Heart left ventricle (tissue), 16 donors: Measurements from ENCODE around the gene RFT1. TPM values are rescaled to one million over a fixed set of nuclear protein-coding genes. Genes with fewer than 3 reads are reported as not detected.

Source experiments
- ATAC-seq, 4 donors: fragments of 200-7000 bp; cut with Tn5 transposase; one replicate each; pipeline ENCODE4 v1.9.1; 2020 to 2022; ENCODE audit warnings: moderate library complexity in 4 of 4, mild to moderate bottlenecking in 3 of 4, moderate number of reproducible peaks in 1 of 4
- DNase-seq, 5 donors: peaks; one replicate each; pipeline ENCODE4 v3.0.0-alpha.2; 2020
- H3K27ac ChIP-seq, 12 donors: fragments of 200-600 bp; sonication (generic) in 4 of 12; one replicate each; pipeline versions ENCODE4 v1.5.0 to v1.8.0; 2016 to 2022; ENCODE audit warnings: mild to moderate bottlenecking in 2 of 12
- H3K27me3 ChIP-seq, 9 donors: fragments of 200-600 bp; sonication (generic) in 2 of 9; one replicate each; pipeline versions ENCODE4 v1.5.1 to v1.8.0; 2016 to 2022; ENCODE audit warnings: mild to moderate bottlenecking in 3 of 9
- H3K36me3 ChIP-seq, 9 donors: fragments of 200-600 bp; sonication (generic) in 2 of 9; one replicate each; pipeline versions ENCODE4 v1.5.0 to v1.8.0; 2018 to 2022; ENCODE audit warnings: mild to moderate bottlenecking in 2 of 9
- H3K4me1 ChIP-seq, 12 donors: fragments of 200-600 bp; sonication (generic) in 4 of 12; one replicate each; pipeline versions ENCODE4 v1.5.0 to v1.8.0; 2016 to 2022; ENCODE audit warnings: mild to moderate bottlenecking in 3 of 12
- H3K4me3 ChIP-seq, 12 donors: fragments of 200-600 bp; sonication (generic) in 4 of 12; one replicate each; pipeline versions ENCODE4 v1.5.0 to v1.8.0; 2017 to 2022; ENCODE audit warnings: mild to moderate bottlenecking in 9 of 12, moderate library complexity in 4 of 12
- H3K9me3 ChIP-seq, 12 donors: fragments of 200-600 bp; sonication (generic) in 4 of 12; one replicate each; pipeline versions ENCODE4 v1.5.0 to v1.8.0; 2016 to 2022; ENCODE audit warnings: mild to moderate bottlenecking in 1 of 12
- POLR2A ChIP-seq, 2 donors: fragments of 450-650 bp; IDR thresholded peaks; one replicate each; pipeline ENCODE4 v1.6.1; 2017; ENCODE audit warnings: antibody characterized with exemption in 2 of 2, mild to moderate bottlenecking in 2 of 2, moderate library complexity in 2 of 2
- WGBS, 4 donors: extraction: QIAGEN DNeasy Blood & Tissue Kit in 2 of 4; methylation state at CpG; one replicate each; pipeline versions ENCODE4 v1.1.5 to v1.1.7; 2013 to 2018; 5-methylcytosine and 5-hydroxymethylcytosine counted together
- intact Hi-C, 10 donors: fragments of 100-400 bp; cut with DNase I; formaldehyde crosslinking; loops; one replicate each; pipeline versions ENCODE4 v1.11.1 to v1.14.2; 2022
- polyA plus RNA-seq, 2 donors: library from polyadenylated mRNA; stranded (reverse); fragments of 200-250 nt; gene quantifications; one replicate each; pipeline ENCODE4 v1.2.3, GENCODE V29; 2013
- total RNA-seq, 9 donors: library from RNA; depleted of rRNA in 2 of 9; stranded (reverse); fragments of >200 nt in 2 of 9; fragmentation: NEBNext Ultra II Directional in 3 of 9; extraction: Animal tissue kit (Norgen Biotek cat#: 25700) in 3 of 9; gene quantifications; one replicate each; pipeline versions ENCODE4 v1.1.0 to v1.2.4, GENCODE V29; 2016 to 2023
- TF ChIP-seq, protein P1 (sequence below), 12 donors: fragments of 200-600 bp; sonication (generic) in 4 of 12; IDR thresholded peaks; one replicate each; pipeline versions ENCODE4 v1.5.0 to v1.8.0; 2018 to 2022; ENCODE audit warnings: antibody characterized with exemption in 12 of 12, mild to moderate bottlenecking in 5 of 12
- donor health status: ischemic (EF 13 %, LVEDD 7.1; RV severe dilation, severe dysfunction).
- donor health status: healthy with polysubstance abuse.
- donor health status: DM: no; HTN: yes; CAD: no.
- donor health status: DM: no; HTN: no; CAD: no.
- donor health status: ischemic (EF 25% LVEDD 6.9; RV normal size, moderate dysfunction).
- donor health status: ischemic (EF 25% LVEDD 5.7; RV mildly dilated, moderate dysfunction).
- donor health status: healthy.
- donor health status: DM: yes; HTN: yes; CAD: no.
- donor health status: ischemic (EF 35%, LVEDD 5.7; RV mildly dilated, moderate dysfunction).
- donor health status: nonischemic (EF 11% LVEDD 7.7; RV severe dilation, severe dysfunction).
- donor health status: DM: yes; HTN: yes; CAD: no.
- donor health status: PGD.
- donor health status: ischemic (EF 29% LVEDD 5.4; RV normal size, mild dysfunction).
- donor health status: nonischemic (EF 23%, LVEDD 6.1; RV moderate dilation, normal function).

The RFT1 gene
- total and polyA plus RNA-seq, 11 donors: 5.0 to 16.2 (median 8.8) TPM

DNA sequence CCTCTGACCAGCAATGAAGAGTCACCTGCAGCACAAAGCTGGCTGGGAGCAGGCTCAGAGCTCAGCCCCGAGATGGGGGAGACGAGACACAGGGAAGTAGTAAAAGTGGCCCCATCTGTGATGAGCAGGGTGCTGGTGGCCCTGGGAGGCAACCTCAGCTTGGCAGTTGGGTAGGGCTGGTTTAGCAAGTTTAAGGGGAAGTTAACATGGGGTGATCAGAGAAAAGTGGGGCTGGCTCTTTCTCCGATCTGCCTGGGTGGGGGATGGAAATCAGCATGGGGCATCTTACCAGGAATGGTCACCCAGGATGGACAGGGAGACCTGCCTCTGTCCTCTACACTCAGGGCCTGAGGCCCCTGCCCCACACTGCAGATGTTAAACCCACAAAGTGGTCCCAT lies 54.5 kb downstream of the RFT1 start:
- DNase-seq (no peak), ATAC-seq (no peak)
- Histone ChIP-seq H3K9me3 (no peaks in the 10 kb centered on the region), H3K27ac (no peak overlapping the region), H3K27me3 (no peaks in the 10 kb centered on the region), H3K4me1 (peaks cover 0 to 19% (median 12%) of the 10 kb centered on the region in 12 donors), H3K36me3 (no peaks in the 10 kb centered on the region), H3K4me3 (no peak overlapping the region)
- TF ChIP-seq POLR2A (IDR thresholded peaks at IDR 0.05): no peak
- TF ChIP-seq, protein P1, sequence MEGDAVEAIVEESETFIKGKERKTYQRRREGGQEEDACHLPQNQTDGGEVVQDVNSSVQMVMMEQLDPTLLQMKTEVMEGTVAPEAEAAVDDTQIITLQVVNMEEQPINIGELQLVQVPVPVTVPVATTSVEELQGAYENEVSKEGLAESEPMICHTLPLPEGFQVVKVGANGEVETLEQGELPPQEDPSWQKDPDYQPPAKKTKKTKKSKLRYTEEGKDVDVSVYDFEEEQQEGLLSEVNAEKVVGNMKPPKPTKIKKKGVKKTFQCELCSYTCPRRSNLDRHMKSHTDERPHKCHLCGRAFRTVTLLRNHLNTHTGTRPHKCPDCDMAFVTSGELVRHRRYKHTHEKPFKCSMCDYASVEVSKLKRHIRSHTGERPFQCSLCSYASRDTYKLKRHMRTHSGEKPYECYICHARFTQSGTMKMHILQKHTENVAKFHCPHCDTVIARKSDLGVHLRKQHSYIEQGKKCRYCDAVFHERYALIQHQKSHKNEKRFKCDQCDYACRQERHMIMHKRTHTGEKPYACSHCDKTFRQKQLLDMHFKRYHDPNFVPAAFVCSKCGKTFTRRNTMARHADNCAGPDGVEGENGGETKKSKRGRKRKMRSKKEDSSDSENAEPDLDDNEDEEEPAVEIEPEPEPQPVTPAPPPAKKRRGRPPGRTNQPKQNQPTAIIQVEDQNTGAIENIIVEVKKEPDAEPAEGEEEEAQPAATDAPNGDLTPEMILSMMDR (IDR thresholded peaks at IDR 0.05): no peak
- WGBS, 4 donors: 81 to 92% (median 86%) methylated on average over 3 of the region's 3 CpGs
- intact Hi-C loops: loop anchor here in 3 of 10 donors (5.0 to 10.0 kb wide), 5 partner anchors 141 to 333 kb away; partner anchors contain the start of genes ITIH1 (in 1 of the 3) and NEK4 (in 1 of the 3)

- ATAC-seq (no peak), DNase-seq (no peak)
- H3K27me3 ChIP-seq: no peaks in the 10 kb centered on the region
- TF ChIP-seq POLR2A (IDR thresholded peaks at IDR 0.05): no peak
- TF ChIP-seq, protein P1 (IDR thresholded peaks at IDR 0.05): no peak
- no peaks in the 10 kb centered on the region for H3K36me3 ChIP-seq
- H3K27ac ChIP-seq: no peak overlapping the region
- 79 to 86% (median 81%) methylated on average over 8 to 9 of the region's 9 CpGs for WGBS, 4 donors
- H3K9me3 ChIP-seq: no peaks in the 10 kb centered on the region
- peaks cover 0 to 19% (median 12%) of the 10 kb centered on the region in 12 donors for H3K4me1 ChIP-seq
- H3K4me3 ChIP-seq: no peak overlapping the region
- intact Hi-C loops: loop anchor here (5.0 to 10.0 kb wide), 11 partner anchors 133 to 333 kb away; partner anchors contain the start of genes ITIH1 (in 1 of the 10) and NEK4 (in 1 of the 10)
These were observed 55.2 kb downstream of the RFT1 start for GRCh38 chr3:53074761-53075742.

- no peaks in the 10 kb centered on the region for H3K9me3 ChIP-seq
- no peak for ATAC-seq
- TF ChIP-seq, protein P1 (IDR thresholded peaks at IDR 0.05): no peak
- no peak for TF ChIP-seq POLR2A (IDR thresholded peaks at IDR 0.05)
- no peak overlapping the region for H3K27ac ChIP-seq
- intact Hi-C loops: loop anchor here (5.0 to 10.0 kb wide), 11 partner anchors 132 to 332 kb away; partner anchors contain the start of genes ITIH1 (in 1 of the 10) and NEK4 (in 1 of the 10)
- H3K4me3 ChIP-seq: no peak overlapping the region
- DNase-seq: no peak
- no peaks in the 10 kb centered on the region for H3K27me3 ChIP-seq
- WGBS, 4 donors: 98 to 100% (median 99%) methylated on average over 1 of the region's 1 CpG
- no peaks in the 10 kb centered on the region for H3K36me3 ChIP-seq
- H3K4me1 ChIP-seq: peaks cover 0 to 19% (median 12%) of the 10 kb centered on the region in 12 donors
These were observed 55.9 kb downstream of the RFT1 start for GRCh38 chr3:53074366-53074696.
